Activated CD8-positive, alpha-beta memory T cell treated with anti-CD3 and anti-CD28 coated beads for 1 hour (primary cell): ENCODE results near the gene SIGLEC10.
"Not testable (repeated sequence)": the region's sequence is repeated elsewhere in the genome, so short reads cannot be mapped to it uniquely, and the experiment has no call there.

Experiments
- DNase-seq, 2 donors: peaks; one replicate each; pipeline ENCODE4 v3.0.0-alpha.2; 2020; ENCODE audit warnings: low read depth in 1 of 2; ENCODE audit errors: extremely low read depth in 1 of 2

The SIGLEC10 gene

DNA sequence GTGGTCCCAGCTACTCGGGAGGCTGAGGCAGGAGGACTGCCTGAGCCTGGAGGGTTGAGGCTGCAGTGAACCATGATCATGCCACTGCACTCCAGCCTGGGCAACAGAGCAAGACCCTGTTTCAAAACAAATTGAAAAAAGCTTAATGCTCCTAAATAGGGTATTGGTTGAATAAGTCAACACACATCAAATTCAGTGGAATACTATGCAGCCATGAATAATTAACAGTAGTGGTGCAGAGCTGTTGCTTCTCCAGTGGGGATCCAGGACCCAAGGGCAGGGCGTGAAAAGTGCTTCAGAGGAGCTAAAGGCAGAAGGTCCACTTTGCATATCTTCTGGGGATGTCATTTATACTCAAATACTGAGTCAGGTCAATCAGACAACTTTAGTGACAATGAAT is 22.6 kb upstream of the SIGLEC10 start:
- no peak for DNase-seq

DNA sequence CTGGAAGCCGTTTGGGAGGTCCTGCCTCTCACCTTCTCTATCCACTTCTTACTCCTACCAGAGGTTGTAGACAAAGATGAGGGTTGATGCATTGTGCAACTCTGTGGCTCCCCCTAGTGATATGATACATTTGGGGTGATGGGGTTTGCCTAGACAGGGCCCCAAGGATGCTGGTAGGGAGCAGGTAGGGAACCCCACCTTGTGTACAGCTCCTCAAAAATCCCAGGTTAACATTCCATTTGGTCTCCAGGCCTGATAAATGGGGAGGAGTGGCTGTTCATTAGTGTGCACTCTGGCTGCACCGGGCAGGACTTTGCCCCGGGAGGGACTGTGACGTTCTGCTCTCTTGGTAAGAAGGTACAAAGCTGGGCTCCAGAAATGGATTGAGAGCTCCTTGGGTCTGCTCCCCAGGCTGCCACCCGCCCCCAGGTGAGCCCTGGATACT is 21.6 kb upstream of the SIGLEC10 start:
- no peak for DNase-seq

DNA sequence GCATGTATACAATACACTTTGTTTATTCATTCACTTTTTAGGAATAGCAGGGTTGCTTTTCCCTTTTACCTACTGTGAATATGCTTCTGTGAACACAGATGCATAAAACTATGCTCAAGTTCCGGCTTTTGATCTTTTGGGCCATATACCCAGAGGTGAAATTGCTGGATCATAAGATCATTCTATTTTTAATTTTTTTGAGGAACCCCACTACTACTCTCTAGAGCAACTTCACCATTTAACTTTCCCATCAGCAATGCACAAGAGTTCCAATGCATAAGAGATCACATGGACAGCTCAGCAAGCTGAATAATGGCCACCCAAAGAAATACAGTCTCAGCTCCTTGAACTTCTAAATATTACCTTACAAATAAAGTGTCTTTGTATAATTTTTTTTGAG is 17.0 kb upstream of the SIGLEC10 start:
- no peak for DNase-seq

DNA sequence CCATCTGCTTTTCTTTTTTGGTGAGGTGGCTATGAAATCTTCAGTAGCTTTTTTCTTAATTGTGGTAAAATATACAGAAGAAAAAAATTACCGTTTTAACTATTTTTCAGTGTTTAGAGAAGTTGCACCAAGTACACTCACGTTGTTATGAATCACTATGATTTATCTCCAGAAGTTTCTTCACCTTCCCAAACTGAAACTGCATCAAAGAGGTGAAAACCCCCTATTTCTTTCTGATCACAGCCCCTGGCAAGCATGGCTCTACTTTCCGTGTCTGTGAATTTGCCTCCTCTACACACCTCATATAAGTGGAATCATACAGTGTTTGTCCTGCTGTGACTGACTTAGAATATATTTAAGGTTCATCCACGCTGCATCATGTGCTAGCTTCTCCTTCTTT is 15.6 kb upstream of the SIGLEC10 start:
- DNase-seq, result no peak

DNA sequence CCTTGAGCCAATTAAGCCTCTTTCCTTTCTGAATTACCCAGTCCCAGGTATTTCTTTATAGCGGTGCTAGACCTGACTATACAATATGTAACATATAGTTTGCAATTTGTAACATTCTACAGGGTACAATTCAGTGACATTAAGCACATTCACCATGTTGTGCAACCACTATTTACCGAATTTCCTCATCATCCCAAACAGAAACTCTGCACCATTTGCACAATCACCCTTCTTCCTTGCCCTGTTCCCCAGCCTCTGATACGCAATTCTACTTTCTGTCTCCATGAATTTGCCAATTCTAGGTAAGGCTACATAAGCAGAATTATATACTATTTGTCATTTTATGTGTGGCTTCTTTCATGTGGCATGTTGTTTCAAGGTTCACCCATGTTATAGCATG is 13.7 kb upstream of the SIGLEC10 start:
- no peak for DNase-seq

DNA sequence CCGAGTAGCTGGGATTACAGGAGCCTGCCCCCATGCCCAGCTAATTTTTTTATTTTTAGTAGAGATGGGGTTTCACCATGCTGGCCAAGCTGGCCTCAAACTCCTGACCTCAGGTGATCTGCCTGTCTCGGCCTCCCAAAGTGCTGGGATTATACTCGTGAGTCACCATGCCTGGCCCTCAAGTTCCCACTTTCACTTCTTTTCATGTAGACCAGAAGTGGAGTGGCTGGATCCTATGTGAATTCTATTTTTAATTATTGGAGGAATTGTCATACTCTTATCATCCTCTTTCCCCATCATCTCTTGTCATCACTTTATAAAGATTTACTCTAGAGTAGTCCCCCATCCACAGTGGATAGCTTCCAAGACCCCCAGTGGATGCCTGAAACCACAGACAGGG is 12.8 kb upstream of the SIGLEC10 start:
- no peak for DNase-seq

DNA sequence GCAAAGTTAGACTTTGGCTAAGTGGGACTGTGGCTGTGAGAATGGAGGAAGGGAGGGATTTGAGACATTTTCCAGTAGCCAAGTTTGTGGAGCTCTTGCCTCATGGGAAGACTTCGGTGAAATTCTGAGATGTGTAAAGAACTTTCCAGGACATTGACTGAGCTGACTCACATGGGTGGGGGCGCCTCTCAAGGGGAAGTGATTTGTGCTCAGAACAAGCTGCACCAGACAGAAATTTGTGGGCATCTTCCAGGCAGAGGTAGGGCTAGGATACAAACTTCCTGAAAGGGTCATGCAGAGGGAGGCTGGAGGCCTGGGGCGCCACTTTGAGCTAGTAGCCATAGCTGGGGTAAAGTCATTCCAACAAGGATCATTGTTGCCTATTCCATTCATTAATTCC is 9.8 kb upstream of the SIGLEC10 start:
- DNase-seq, result no peak

DNA sequence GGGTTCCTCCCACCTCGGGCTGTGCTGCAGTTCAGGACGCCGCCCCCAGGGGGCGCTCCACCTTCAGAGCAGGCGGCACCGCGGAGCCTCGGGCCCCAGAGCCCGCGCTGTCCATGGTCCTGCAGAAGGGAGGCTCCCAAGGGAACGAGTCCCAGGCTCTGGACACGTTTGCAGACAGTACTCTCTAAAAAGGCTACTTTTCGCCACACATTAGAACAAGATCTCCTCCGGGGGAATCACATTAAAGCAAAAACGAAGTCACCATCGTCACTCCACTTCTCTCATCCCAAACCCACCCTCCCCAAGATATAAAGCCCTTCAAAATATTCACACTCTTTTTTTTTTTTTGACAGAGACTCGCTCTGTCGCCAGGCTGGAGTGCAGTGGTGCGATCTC is 4.6 kb upstream of the SIGLEC10 start:
- peak; percentile 37 to 83 for DNase-seq

DNA sequence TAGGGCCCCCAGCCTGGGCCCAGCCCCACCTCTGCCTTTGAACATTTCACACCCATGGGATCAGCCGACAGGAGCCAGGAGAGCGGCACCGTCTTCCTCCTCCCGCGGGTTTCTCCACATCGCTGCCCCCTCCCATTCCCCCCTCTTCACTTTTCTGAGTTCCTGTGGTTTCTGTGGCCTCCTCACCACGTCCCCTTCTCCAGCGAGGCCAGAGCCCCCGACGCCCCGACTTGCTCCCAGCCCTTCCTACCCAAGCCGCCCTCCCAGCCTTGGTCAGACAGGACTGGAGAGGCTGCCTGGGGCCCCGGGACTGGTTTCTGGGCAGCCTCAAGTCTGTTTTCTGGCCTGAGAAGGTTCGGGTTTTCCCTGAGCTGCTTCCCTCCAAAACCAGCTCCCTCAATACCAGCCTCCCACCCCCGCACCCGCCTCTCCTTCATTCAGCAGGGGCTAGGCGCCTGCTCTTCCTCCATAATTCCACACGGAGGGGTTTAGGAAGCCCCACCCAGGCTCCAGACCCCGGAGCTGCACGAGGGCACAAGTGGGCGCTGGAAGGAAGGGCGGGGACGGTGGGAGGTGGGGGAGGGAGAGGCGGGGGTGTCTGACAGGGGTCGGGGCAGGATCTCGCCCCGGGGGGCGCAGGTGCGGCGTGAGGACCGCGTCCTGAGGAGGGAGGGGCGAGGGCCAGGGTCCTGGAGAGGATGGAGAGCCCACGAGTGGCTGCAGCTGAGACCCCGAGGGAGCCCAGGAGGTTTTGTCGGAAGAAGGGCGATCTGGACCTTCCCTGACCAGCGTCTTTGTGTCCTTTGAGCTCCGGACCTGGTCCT is 4.0 kb upstream of the SIGLEC10 start:
- no peak for DNase-seq

DNA sequence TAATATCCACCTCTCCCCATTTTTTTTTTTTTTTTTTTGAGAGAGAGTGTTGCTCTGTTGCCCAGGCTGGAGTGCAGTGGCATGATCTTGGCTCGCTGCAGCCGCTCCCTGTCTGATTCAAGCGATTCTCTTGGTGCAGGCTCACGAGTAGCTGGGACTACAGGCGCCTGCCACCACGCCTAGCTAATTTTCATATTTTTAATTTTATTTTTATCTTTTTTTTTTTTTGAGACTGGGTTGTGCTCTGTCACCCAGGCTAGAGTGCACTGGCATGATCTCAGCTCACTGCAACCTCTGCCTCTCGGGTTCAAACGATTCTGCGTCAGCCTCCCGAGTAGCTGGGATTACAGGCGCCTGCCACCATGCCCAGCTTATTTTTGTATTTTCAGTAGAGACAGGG is 3.1 kb upstream of the SIGLEC10 start:
- not testable (repeated sequence) for DNase-seq

DNA sequence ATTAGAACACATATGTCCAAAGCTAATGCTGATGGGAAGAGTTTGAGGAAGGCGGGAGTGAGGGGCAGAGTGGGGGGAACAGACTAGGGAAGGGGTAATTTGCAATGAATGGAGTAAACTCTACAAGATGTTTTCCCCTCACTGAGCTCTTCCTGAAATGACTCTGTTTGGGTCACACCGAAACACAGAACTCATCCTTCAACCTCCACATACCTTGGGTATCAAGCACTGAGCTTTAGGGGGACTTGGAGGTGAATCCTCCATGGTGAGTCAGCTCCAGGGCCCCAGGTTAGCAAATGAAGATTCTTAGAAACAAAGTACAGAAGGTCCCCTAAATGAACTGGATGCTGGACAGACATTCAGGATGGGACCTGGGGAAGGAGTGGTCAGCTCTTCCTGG is 1.3 kb upstream of the SIGLEC10 start:
- no peak for DNase-seq

DNA sequence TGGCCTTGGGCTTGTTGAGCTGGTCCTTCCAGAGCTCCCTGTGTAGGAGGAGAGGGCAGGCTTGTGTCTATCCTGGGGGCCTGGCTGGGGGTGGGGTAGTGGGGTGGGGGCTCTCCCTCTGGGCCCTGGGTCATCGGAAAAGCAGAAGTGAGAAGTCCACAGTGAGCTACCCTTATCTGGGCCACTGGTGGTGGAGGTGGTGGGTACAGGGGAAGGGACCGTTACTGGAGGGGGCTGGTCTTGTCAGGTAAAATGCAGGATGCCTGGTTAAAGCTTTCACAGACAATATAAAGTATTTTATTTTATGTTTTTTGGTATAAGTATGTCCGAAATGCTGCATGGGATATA is 342 bp upstream of the SIGLEC10 start:
- DNase-seq, result no peak

DNA sequence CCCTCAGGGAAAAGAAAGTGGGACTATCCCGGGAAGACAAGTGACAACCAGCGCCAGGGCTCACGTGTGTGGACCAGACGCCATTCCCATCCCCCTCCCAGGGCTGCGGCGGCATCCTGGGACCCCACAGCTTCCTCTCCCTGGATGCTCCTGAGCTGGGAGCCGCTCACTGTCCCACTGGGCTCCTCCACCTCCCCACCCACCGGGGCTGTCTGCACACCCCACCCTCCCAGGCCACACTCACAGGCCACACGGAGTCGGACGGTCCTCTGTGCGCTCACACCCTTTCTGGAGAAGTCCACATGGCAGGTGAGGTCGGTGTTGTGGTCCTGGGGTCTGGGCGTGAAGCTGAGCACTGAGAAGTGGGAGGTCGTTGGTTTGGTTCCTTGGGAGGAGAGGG is 1.0 kb downstream of the SIGLEC10 start:
- DNase-seq, result not testable (repeated sequence)

DNA sequence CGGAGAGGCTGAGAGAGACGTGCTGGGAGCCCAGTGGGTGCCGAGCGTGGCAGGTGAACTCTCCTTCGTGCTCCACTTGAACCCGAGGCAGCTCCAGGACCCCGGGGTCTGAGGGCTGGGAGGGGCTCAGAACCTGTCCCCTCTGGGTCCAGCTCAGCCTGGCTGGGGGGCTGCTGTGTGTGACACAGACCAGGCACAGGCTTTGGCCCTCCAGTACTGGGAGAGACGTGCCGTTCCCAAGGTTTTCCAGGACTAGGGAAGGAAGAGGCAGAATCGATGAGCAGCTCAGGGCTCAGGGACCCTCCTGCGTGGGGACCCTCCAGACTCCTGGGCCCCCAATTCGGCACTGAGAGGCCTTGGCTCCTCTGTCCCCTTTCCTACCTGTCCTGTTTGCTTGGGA is 2.3 kb downstream of the SIGLEC10 start:
- no peak for DNase-seq

DNA sequence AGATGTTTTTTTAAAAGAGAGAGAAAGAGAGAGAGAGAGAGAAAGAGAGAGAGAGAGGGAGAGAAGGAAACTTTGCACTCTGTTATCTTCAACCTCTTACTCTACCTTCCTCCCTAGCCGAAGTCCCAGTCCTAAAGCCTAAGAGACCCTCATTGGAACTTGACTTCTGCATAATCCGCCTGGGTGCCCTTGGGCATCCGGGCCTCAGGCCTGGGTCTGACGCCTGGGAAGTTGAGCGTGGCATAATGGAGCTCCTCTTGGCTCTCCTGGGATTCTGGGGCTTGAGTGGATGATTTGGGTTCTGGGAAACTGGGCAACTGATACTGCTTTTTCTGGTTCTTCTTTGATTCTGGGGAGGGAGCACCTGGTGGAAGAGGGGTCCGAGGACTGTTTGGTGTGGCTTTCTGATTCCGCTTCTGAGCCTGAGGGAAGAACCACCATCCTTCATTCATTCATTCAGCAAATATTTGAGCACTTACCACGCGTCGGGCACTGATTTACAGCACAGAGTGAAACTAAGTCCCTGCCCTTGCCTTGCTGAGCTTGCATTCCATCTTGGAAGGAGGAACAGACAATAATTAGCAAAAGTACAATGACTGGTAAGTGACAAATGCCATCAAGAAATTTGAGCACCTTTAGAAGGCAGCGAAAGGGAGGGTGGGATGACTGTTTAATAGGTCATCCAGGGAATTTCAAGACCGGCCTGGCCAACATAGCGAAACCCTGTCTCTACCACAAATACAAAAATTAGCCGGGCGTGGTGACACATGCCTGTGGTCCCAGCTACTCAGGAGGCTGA is 6.3 kb downstream of the SIGLEC10 start:
- DNase-seq, result no peak

DNA sequence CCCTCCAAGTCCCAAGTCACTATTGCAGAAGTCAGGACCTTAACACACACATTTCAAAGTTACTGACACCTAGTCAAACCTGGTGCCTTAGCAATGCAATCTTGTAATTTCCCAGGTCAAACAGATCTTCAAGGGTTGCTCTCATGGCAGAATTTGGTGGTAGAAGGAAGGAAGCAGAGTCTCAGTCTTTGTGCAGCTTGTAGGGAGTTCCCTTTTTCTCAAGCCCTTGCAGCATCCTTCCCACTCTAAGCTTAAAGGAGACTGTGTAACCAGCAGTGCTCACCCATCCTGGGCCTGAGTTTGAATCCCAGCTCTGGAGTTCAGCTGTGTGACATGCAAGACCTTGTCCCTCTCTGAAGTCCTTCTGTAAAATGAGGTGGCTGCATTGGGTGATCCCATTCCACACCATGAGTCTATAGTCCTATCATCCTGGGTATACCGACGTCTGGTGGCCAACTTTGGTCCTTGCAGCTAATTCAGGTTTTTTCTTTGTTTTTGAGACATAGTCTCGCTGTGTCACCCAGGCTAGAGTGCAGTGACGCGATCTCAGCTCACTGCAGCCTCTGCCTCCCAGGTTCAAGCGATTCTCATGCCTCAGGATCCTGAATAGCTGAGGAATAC is 9.8 kb downstream of the SIGLEC10 start:
- DNase-seq, result no peak

DNA sequence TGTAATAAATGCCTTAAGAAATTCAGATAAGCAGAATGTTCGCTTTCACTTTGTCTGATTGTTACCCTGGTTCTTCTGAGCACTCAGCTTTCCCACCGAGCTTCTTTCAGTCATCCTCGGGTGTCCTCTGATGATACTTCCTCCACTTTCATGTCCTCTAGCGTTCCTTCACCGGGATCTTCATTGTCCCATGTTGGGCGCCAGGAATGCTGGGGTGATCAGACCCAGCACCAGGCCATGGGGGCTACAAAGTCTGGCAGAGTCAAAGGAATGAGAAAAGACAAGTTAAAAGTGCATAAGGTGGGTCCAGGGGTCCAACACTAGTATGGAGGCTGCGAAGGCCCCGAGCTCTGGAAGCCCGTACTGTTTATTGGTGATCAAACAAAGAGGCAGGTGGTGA is 15.3 kb downstream of the SIGLEC10 start:
- no peak for DNase-seq

DNA sequence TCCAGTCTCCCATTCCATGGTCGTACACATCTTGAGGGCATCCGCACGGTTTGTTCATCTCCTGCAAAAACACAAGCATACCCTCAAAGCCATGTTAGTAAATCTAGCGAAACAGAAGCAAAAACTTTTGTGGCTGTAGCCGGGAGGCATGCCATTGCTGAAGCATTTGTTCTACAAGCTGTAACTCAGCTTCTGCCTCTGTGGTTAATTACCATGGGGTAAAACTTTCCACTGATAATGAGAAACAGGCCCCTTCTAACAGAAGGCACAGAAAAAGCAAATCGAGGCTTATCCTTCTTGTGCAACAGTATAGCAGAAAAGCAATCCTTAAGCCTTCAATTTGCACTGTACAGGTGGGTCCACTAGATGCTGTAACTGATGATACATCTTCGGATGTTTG is 17.5 kb downstream of the SIGLEC10 start:
- DNase-seq, result not testable (repeated sequence)

DNA sequence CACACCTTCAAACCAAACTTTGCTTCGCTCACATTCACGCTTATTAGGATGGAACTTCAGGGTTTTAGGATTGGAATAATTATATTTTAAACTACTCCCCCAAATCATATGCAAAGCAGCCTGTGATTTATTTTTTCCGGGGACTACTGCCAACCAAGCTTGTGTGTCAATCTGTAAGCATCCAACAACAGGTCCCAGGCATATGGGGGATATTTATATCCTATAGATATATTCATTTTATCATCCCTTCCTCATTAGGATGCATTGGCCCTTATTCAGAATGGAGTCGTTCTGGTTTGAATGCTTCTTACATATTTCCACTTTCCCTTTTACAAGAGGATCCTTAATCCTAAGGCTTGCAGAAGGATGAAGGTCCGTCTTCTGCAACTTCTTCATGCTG is 18.2 kb downstream of the SIGLEC10 start:
- DNase-seq, result no peak

DNA sequence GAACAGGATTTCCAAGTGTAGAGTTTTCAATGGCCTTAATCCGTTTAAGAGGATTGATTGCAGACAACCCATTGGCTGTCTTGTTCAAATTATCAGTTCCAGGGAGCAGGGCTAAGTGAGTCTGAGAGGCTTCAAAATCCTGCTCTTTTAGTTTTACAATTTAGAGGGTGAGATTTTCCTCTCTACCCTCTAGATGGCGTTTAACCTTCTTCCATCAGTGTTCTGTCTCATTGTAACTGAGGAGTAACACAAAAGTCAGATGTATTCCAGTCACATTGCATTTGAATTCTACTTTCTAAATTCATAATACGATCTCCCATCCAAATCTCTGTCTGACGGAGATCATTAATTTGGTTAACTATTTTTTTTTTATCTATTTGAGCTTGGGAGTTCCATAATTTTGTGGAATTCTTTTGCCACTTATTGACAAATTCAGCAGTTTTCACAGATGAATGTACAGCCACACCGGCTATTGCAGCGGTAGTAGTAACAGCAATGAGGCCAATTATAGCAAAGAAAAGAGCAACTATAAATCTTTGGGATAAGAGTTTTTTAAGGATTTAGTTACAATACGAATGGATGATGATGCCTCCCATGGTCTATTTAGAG is 19.2 kb downstream of the SIGLEC10 start:
- no peak for DNase-seq

DNA sequence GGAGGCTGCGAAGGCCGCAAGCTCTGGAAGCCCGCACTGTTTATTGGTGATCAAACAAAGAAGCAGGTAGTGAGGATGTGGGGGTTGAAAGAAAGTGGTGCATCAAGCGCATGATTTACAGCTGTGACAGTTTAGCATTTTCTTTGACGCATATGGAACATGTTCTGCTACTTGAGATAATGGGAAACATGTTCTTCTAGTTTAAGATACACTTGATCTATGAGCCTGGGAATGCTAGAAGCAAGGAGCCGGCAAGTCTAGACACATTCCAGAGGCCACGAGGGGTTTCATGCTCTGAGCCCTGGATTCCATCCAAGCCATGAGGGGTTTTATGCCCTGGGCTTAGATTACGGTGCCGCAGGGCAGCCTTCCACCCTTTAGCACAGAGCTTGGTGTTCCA is 20.0 kb downstream of the SIGLEC10 start:
- DNase-seq, result not testable (repeated sequence)
